HG03571 (cell line): ENCODE measurements around the gene UBAC2.

ENCODE experiments used
- ATAC-seq: cut with Tn5 transposase; IDR thresholded peaks from one replicate; pipeline ENCODE4 v1.9.1; 2021; ENCODE audit not compliant: unreplicated experiment

UBAC2 gene

GRCh38 chr13:99331881-99332293 is 131.2 kb downstream of the UBAC2 start:
- peak; percentile 66 for ATAC-seq

GRCh38 chr13:99332456-99332855 is 131.8 kb downstream of the UBAC2 start:
- no peak for ATAC-seq

GRCh38 chr13:99334221-99334620 is 133.6 kb downstream of the UBAC2 start:
- no peak for ATAC-seq

GRCh38 chr13:99335087-99335486 is 134.4 kb downstream of the UBAC2 start:
- no peak for ATAC-seq

GRCh38 chr13:99335603-99336002 is 134.9 kb downstream of the UBAC2 start:
- peak; percentile 81 for ATAC-seq

- no peak for ATAC-seq
These were observed 138.6 kb downstream of the UBAC2 start for GRCh38 chr13:99339230-99339721.

GRCh38 chr13:99339736-99340397 is 139.2 kb downstream of the UBAC2 start:
- no peak for ATAC-seq

GRCh38 chr13:99340638-99341037 is 140.0 kb downstream of the UBAC2 start:
- no peak for ATAC-seq

- ATAC-seq: no peak
These were observed 141.5 kb downstream of the UBAC2 start for GRCh38 chr13:99341969-99342722.

- no peak for ATAC-seq
These were observed 142.2 kb downstream of the UBAC2 start for GRCh38 chr13:99342723-99343315.

- ATAC-seq: no peak
These were observed 144.1 kb downstream of the UBAC2 start for GRCh38 chr13:99344610-99345208.

GRCh38 chr13:99345345-99345744 is 144.7 kb downstream of the UBAC2 start:
- ATAC-seq: no peak

GRCh38 chr13:99346335-99347042 is 145.8 kb downstream of the UBAC2 start:
- ATAC-seq: no peak

- no peak for ATAC-seq
These were observed 146.8 kb downstream of the UBAC2 start for GRCh38 chr13:99347335-99347878.

GRCh38 chr13:99347911-99348451 is 147.3 kb downstream of the UBAC2 start:
- ATAC-seq: no peak

GRCh38 chr13:99350191-99350590 is 149.5 kb downstream of the UBAC2 start:
- no peak for ATAC-seq

- no peak for ATAC-seq
These were observed 151.1 kb downstream of the UBAC2 start for GRCh38 chr13:99351772-99352171.

- ATAC-seq: no peak
These were observed 151.9 kb downstream of the UBAC2 start for GRCh38 chr13:99352351-99353245.

GRCh38 chr13:99353246-99353600 is 152.6 kb downstream of the UBAC2 start:
- no peak for ATAC-seq
